WTC11 (cell line): ENCODE data around the gene GIT1. TPM values are rescaled to one million over a fixed set of nuclear protein-coding genes. Genes with fewer than 3 reads are reported as not detected.

Source experiments
- ATF1 ChIP-seq: sonication (generic); formaldehyde crosslinking; IDR thresholded peaks from 2 replicates; pipeline ENCODE4 v1.8.1; 2023; ENCODE audit warnings: mild to moderate bottlenecking, moderate library complexity, missing genetic modification reagents
- ATF6 ChIP-seq: sonication (generic); formaldehyde crosslinking; IDR thresholded peaks from 2 replicates; pipeline ENCODE4 v1.8.1; 2023; ENCODE audit warnings: mild to moderate bottlenecking, missing genetic modification reagents
- E2F1 ChIP-seq: sonication (generic); formaldehyde crosslinking; IDR thresholded peaks from 2 replicates; pipeline ENCODE4 v1.8.0; 2022; ENCODE audit warnings: mild to moderate bottlenecking, missing genetic modification reagents
- ETV6 ChIP-seq: sonication (generic); formaldehyde crosslinking; IDR thresholded peaks from 2 replicates; pipeline ENCODE4 v1.8.1; 2022; ENCODE audit warnings: mild to moderate bottlenecking, missing genetic modification reagents
- FOXP1 ChIP-seq: sonication (generic); formaldehyde crosslinking; IDR thresholded peaks from 2 replicates; pipeline ENCODE4 v1.8.0; 2022; ENCODE audit warnings: missing genetic modification reagents, mild to moderate bottlenecking, moderate library complexity, borderline replicate concordance
- GTF2I ChIP-seq: fragments of 250-450 bp; sonication (Bioruptor Pico); conservative IDR thresholded peaks from 2 replicates; pipeline ENCODE4 v1.4.0; 2021; ENCODE audit warnings: mild to moderate bottlenecking
- JUN ChIP-seq: sonication (generic); formaldehyde crosslinking; IDR thresholded peaks from 2 replicates; pipeline ENCODE4 v1.8.0; 2023; ENCODE audit warnings: mild to moderate bottlenecking, missing genetic modification reagents
- MLX ChIP-seq: sonication (generic); formaldehyde crosslinking; IDR thresholded peaks from 2 replicates; pipeline ENCODE4 v1.8.1; 2023; ENCODE audit warnings: mild to moderate bottlenecking, missing genetic modification reagents, moderate library complexity
- PREB ChIP-seq: sonication (generic); formaldehyde crosslinking; IDR thresholded peaks from 2 replicates; pipeline ENCODE4 v1.8.1; 2022; ENCODE audit warnings: mild to moderate bottlenecking, missing genetic modification reagents, moderate library complexity, borderline replicate concordance
- ZNF317 ChIP-seq: sonication (generic); formaldehyde crosslinking; IDR thresholded peaks from 2 replicates; pipeline ENCODE4 v1.8.1; 2023; ENCODE audit warnings: low read depth, mild to moderate bottlenecking, moderate library complexity, missing genetic modification reagents, borderline replicate concordance
- ZNF416 ChIP-seq: fragments of 250-450 bp; sonication (Bioruptor Pico); IDR thresholded peaks from 2 replicates; pipeline ENCODE4 v1.9.0; 2021; ENCODE audit warnings: mild to moderate bottlenecking, inconsistent platforms
- ZNF423 ChIP-seq: fragments of 250-450 bp; sonication (Bioruptor Pico); IDR thresholded peaks from 2 replicates; pipeline ENCODE4 v2.1.2; 2022; ENCODE audit warnings: mild to moderate bottlenecking, moderate library complexity
- total RNA-seq: library from RNA; stranded (reverse); gene quantifications from 3 replicates; pipeline ENCODE4 v1.2.3, GENCODE V29; 2021
- TF ChIP-seq, protein P1 (sequence below): fragments of 250-450 bp; sonication (Bioruptor Pico); IDR thresholded peaks from 2 replicates; pipeline ENCODE4 v1.9.0; 2021; ENCODE audit warnings: mild to moderate bottlenecking
- TF ChIP-seq, protein P2 (sequence below): sonication (generic); formaldehyde crosslinking; IDR thresholded peaks from 2 replicates; pipeline ENCODE4 v1.8.0; 2023; ENCODE audit warnings: mild to moderate bottlenecking, missing genetic modification reagents
- TF ChIP-seq, protein P3 (sequence below): fragments of 250-450 bp; sonication (Bioruptor Pico); IDR thresholded peaks from 2 replicates; pipeline ENCODE4 v2.1.2; 2022; ENCODE audit warnings: mild to moderate bottlenecking, moderate library complexity
- TF ChIP-seq, protein P4 (sequence below): fragments of 250-450 bp; sonication (Bioruptor Pico); IDR thresholded peaks from 2 replicates; pipeline ENCODE4 v1.9.0; 2021; ENCODE audit warnings: moderate library complexity, mild to moderate bottlenecking, inconsistent platforms, borderline replicate concordance
- TF ChIP-seq, protein P5 (sequence below): fragments of 250-450 bp; sonication (Bioruptor Pico); IDR thresholded peaks from 2 replicates; pipeline ENCODE4 v1.8.0; 2021; ENCODE audit warnings: mild to moderate bottlenecking
- TF ChIP-seq, protein P6 (sequence below): sonication (generic); formaldehyde crosslinking; IDR thresholded peaks from 2 replicates; pipeline ENCODE4 v1.8.1; 2022; ENCODE audit warnings: low read depth, missing genetic modification reagents, borderline replicate concordance
- TF ChIP-seq, protein P7 (sequence below): fragments of 250-450 bp; sonication (Bioruptor Pico); IDR thresholded peaks from 2 replicates; pipeline ENCODE4 v1.9.0; 2021; ENCODE audit warnings: mild to moderate bottlenecking

Gene GIT1
- total RNA-seq, 1 experiment from 2014 or later, result 66.9 TPM

DNA sequence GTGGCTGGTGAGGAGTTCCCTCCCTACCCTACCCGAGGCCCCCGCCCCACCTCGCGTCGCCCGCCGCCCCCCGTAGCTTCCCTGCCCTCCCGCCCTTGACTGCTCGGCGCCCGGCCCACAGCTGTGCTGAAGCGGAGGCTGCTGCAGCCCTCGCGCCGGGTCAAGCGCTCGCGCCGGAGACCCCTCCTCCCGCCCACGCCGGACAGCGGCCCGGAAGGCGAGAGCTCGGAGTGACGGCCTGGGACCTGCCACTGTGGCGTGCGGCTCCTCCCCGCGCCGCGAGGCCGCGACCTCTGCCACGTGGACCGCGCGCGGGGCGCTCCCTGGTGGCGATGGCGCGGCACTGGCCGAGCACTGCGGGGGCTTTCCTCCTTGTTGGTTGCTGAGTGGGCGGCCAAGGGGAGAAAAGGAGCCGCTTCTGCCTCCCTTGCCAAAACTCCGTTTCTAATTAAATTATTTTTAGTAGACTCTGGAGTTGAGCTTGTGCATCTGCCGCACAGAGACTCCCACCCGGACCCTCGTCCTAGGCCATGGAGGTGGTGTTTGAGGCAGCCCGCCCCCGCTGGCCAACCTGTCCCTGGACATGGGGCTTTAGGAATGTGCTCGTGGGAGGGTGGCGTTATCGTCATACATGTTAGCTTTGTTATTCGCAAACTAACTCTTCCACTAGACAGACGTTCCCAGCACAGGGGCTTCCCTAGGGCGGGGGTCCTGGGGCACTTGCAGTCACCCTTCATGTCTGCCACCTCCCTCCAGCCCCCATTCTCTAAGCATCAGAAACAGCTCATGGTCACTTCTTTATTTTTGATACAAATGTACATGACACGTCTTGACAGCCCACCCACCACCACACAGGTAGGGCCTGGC, 16.5 kb downstream of the GIT1 start (continued):
- TF ChIP-seq, protein P1, sequence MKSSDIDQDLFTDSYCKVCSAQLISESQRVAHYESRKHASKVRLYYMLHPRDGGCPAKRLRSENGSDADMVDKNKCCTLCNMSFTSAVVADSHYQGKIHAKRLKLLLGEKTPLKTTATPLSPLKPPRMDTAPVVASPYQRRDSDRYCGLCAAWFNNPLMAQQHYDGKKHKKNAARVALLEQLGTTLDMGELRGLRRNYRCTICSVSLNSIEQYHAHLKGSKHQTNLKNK (CRISPR knock-in tag), result no peak
- TF ChIP-seq E2F1 (CRISPR knock-in tag) (no peak), MLX (CRISPR knock-in tag) (no peak), ZNF416 (0 out of 2 replicates have a peak, but pooled peaks have one; percentile 15), ZNF423 (no peak), GTF2I (no peak), PREB (CRISPR knock-in tag) (no peak), ATF1 (CRISPR knock-in tag) (no peak), ETV6 (CRISPR knock-in tag) (no peak), JUN (CRISPR knock-in tag) (no peak), ZNF317 (no peak), FOXP1 (CRISPR knock-in tag) (peak; percentile 56), ATF6 (CRISPR knock-in tag) (no peak)
- TF ChIP-seq, protein P2, sequence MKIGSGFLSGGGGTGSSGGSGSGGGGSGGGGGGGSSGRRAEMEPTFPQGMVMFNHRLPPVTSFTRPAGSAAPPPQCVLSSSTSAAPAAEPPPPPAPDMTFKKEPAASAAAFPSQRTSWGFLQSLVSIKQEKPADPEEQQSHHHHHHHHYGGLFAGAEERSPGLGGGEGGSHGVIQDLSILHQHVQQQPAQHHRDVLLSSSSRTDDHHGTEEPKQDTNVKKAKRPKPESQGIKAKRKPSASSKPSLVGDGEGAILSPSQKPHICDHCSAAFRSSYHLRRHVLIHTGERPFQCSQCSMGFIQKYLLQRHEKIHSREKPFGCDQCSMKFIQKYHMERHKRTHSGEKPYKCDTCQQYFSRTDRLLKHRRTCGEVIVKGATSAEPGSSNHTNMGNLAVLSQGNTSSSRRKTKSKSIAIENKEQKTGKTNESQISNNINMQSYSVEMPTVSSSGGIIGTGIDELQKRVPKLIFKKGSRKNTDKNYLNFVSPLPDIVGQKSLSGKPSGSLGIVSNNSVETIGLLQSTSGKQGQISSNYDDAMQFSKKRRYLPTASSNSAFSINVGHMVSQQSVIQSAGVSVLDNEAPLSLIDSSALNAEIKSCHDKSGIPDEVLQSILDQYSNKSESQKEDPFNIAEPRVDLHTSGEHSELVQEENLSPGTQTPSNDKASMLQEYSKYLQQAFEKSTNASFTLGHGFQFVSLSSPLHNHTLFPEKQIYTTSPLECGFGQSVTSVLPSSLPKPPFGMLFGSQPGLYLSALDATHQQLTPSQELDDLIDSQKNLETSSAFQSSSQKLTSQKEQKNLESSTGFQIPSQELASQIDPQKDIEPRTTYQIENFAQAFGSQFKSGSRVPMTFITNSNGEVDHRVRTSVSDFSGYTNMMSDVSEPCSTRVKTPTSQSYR (CRISPR knock-in tag), result no peak
- TF ChIP-seq, protein P3, sequence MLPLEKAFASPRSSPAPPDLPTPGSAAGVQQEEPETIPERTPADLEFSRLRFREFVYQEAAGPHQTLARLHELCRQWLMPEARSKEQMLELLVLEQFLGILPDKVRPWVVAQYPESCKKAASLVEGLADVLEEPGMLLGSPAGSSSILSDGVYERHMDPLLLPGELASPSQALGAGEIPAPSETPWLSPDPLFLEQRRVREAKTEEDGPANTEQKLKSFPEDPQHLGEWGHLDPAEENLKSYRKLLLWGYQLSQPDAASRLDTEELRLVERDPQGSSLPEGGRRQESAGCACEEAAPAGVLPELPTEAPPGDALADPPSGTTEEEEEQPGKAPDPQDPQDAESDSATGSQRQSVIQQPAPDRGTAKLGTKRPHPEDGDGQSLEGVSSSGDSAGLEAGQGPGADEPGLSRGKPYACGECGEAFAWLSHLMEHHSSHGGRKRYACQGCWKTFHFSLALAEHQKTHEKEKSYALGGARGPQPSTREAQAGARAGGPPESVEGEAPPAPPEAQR (CRISPR knock-in tag), result no peak
- TF ChIP-seq, protein P4, sequence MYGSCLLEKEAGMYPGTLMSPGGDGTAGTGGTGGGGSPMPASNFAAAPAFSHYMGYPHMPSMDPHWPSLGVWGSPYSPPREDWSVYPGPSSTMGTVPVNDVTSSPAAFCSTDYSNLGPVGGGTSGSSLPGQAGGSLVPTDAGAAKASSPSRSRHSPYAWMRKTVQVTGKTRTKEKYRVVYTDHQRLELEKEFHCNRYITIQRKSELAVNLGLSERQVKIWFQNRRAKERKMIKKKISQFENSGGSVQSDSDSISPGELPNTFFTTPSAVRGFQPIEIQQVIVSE (CRISPR knock-in tag), result no peak
- TF ChIP-seq, protein P5, sequence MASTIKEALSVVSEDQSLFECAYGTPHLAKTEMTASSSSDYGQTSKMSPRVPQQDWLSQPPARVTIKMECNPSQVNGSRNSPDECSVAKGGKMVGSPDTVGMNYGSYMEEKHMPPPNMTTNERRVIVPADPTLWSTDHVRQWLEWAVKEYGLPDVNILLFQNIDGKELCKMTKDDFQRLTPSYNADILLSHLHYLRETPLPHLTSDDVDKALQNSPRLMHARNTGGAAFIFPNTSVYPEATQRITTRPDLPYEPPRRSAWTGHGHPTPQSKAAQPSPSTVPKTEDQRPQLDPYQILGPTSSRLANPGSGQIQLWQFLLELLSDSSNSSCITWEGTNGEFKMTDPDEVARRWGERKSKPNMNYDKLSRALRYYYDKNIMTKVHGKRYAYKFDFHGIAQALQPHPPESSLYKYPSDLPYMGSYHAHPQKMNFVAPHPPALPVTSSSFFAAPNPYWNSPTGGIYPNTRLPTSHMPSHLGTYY (CRISPR knock-in tag), result 0 out of 2 replicates have a peak, but pooled peaks have one; percentile 48
- TF ChIP-seq, protein P6, sequence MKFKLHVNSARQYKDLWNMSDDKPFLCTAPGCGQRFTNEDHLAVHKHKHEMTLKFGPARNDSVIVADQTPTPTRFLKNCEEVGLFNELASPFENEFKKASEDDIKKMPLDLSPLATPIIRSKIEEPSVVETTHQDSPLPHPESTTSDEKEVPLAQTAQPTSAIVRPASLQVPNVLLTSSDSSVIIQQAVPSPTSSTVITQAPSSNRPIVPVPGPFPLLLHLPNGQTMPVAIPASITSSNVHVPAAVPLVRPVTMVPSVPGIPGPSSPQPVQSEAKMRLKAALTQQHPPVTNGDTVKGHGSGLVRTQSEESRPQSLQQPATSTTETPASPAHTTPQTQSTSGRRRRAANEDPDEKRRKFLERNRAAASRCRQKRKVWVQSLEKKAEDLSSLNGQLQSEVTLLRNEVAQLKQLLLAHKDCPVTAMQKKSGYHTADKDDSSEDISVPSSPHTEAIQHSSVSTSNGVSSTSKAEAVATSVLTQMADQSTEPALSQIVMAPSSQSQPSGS (CRISPR knock-in tag), result no peak
- TF ChIP-seq, protein P7, sequence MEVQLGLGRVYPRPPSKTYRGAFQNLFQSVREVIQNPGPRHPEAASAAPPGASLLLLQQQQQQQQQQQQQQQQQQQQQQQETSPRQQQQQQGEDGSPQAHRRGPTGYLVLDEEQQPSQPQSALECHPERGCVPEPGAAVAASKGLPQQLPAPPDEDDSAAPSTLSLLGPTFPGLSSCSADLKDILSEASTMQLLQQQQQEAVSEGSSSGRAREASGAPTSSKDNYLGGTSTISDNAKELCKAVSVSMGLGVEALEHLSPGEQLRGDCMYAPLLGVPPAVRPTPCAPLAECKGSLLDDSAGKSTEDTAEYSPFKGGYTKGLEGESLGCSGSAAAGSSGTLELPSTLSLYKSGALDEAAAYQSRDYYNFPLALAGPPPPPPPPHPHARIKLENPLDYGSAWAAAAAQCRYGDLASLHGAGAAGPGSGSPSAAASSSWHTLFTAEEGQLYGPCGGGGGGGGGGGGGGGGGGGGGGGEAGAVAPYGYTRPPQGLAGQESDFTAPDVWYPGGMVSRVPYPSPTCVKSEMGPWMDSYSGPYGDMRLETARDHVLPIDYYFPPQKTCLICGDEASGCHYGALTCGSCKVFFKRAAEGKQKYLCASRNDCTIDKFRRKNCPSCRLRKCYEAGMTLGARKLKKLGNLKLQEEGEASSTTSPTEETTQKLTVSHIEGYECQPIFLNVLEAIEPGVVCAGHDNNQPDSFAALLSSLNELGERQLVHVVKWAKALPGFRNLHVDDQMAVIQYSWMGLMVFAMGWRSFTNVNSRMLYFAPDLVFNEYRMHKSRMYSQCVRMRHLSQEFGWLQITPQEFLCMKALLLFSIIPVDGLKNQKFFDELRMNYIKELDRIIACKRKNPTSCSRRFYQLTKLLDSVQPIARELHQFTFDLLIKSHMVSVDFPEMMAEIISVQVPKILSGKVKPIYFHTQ, result no peak
